GM11168 (cell line): ENCODE results near the gene TTC3.

Experiments used
- in situ Hi-C: fragments of 300-500 bp; cut with MboI; formaldehyde crosslinking; loops from one replicate; pipeline ENCODE4 v1.12.0; 2022; ENCODE audit warnings: low sequenced_read_pairs; ENCODE audit not compliant: unreplicated experiment

The TTC3 gene

DNA sequence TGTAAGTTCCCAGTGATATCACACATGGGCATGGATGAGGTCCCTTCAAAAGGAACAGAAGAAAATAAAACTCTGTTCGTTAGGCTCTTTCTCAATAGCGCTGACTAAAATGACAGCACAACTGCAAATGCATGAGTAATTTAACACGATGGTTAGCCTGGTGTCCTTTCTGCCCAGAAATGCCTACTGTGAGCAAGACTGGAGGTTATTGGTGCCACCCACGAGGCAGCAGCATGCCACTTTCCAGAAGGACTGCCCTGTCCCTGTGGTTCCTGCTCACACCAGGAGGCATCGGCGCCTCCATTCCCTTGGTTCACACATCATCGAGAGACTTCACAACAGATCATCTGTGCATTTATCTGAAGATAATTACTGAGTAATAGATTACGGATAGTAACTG, 167.9 kb downstream of the TTC3 start:
- in situ Hi-C loops: no loop called here

DNA sequence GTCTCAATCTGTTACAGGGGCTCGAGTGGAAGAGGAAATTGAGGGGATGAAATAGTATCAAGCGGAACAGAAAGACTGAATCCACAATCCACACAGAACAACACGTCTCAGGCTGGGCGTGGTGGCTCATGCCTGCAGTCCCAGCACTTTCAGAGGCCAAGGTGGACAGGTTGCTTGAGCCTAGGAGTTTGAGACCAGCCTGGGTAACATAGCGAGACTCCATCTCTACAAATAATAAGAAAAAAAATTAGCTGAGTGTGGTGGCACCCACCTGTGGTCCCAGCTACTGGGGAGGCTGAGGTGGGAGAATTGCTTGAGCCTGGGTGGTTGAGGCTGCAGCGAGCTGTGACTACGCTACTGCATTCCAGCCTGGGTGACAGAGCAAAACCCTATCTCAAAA, 168.4 kb downstream of the TTC3 start:
- in situ Hi-C loops: no loop called here

DNA sequence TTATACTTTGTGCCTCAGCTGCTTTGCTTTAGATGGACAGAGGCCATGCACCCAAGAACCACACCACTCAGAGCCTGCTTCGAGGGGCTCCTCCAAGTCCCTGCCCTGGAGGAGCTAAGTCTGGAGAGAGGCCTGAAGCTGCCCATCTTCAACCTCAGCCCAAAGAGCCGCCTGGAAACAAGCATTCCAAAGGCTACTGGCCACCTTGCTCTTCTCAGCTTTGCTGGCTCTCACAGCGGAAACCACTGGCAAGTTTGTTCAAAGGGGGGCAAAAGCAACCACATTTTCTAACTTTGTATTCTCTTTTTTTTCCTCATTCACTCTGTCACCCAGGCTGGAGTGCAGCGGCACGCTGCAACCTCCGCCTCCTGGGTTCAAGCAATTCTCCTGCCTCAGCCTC, 170.9 kb downstream of the TTC3 start:
- in situ Hi-C loops: no loop called here

DNA sequence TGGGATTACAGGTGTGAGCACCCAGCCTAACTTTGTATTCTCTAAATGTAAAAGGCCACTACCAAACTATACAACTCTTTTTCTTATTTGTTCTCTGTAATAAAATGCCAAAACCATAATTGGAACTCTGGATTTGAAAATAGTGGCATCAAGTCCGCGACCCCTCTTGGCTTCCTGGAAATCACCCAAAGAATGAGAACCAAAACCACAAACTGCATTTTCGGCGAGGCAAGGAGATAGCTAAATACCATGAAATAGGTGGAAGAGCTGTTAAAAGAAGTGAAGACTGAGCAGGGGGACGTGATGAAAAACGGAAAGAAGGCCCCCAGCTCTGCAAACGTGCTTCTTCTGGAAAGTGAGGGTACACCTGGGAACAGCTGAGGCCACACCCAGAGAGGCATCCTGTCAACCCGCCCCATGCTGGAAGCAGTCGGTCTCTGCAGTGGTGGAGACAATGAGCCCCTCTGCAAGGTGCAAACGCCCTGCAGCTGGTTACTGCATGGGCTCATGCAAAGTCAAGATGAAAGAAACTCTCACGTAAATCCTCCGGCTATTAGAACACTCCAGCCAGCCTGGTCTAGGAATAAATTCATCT, 171.5 kb downstream of the TTC3 start:
- in situ Hi-C loops: no loop called here

DNA sequence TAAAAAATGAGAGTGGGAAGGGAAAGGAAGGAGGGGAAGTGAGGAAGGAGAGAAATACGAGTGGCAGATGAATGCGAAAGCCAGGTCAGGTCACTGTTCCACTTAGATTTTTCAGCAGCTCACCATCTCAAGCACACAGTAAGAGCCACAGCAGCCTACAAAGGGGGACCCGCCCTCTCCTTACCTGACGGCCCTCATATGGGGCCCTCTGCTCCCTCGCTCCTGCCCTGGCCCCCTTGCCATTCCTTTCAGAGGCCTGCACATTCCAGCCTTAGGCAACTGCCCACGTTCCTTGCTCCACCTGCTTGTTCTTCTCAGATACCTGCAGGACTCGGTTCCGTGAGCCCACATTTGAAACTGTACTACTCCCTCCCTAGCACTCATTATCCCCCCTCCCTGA, 172.1 kb downstream of the TTC3 start:
- in situ Hi-C loops: no loop called here

DNA sequence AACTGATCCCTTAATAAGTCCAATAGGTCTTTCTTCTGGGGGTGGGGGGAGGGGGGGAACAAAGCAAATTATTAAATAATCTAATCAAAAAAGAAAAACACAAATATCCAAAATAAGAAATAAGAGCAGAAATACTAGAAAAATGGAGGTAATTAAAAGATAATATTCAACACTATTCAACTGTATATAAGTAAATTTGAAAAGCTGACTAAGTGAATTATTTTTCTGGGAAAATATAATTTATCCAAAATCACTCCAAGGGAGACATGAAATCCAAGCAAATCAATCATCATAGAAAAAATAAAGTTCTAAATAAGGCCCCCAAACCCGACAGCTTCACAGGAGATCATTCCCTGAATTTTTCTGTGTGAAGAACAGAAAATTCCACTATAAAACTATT, 175.2 kb downstream of the TTC3 start:
- in situ Hi-C loops: no loop called here

DNA sequence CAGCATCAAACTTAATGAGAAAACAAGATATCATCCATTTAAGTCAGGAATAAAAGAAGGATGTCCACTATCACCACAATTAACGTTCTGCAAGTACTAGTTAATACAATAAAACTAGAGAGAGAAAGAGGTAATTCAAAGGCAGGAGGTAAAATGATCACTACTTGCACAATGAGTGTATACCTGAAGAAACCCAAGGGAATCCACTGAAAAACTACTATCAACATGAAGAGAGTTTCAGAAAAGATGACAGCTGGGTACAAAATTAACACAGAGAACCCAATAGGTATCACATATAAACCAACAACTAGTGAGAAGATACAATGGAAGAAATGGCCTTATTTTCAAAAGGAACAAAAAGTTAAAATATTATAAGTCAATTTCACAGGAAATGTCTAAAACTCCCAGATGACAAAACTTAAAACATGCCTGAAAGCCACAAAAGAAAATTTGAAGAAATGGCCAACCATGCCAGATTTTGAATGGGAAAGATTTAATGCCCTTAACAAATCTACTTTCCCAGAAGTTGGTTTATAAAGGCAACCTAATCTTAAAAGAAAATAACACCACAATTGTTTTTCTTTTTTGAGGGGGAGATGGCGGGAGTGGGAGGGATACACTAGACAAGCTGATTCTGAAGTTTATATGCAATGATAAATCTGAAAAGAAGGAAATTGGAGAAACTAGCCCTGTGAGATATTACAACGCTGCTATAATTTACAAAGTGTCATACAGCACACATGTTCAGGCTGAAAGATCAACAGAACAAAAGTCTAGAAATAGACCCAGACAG, 176.3 kb downstream of the TTC3 start:
- in situ Hi-C loops: no loop called here

DNA sequence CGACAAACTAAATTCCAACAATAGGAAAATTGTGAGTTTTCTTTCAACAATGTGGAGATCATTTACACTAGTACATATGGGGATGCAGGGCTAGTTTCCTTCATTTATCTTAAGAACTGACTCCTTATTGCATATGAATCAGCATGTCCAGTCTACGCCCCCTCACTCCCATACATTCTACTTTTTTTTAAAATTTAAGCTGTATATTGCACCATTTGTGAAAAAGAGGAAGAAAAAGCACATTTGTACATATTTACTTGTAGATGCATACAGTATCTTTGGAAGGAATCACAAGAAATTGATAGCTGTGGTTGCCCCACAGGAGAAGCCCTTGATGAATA, 178.2 kb downstream of the TTC3 start:
- in situ Hi-C loops: no loop called here
